IMR-90 (cell line): Measurements from ENCODE around the gene TNRC18. TPM values are rescaled to one million over a fixed set of nuclear protein-coding genes. Genes with fewer than 3 reads are reported as not detected.

ENCODE experiments used
- ATAC-seq: fragments of 200-7000 bp; cut with Tn5 transposase; 2 replicates; pipeline ENCODE4 v1.9.1; 2020; ENCODE audit warnings: low read depth, mild to moderate bottlenecking, moderate library complexity
- BruUV-seq: library from RNA; stranded (reverse); fragments of 400-500 nt; replicated peaks from 2 replicates; lab custom pipeline; 2021; lab: Mats Ljungman, UMichigan
- CTCF ChIA-PET: fragments of 300-600 bp; formaldehyde crosslinking; extraction: SDS; loops from one replicate; lab custom pipeline; 2021; ENCODE audit warnings: antibody characterized with exemption; lab: Yijun Ruan, JAX
- POLR2A ChIA-PET: fragments of 300-600 bp; sonication (Branson Sonifier 250); formaldehyde crosslinking; loops from one replicate; lab custom pipeline; 2022; ENCODE audit warnings: antibody characterized with exemption; ENCODE audit not compliant: unreplicated experiment; lab: Charles Lee
- DNase-seq: peaks from one replicate; pipeline ENCODE4 v3.0.0; 2013
- H2AFZ ChIP-seq: replicated peaks from 2 replicates; pipeline ENCODE3; 2013; ENCODE audit warnings: low read length, mild to moderate bottlenecking; ENCODE audit not compliant: poor library complexity
- H2AK5ac ChIP-seq: 2 replicates; pipeline ENCODE4 v1.6.1; 2013; ENCODE audit warnings: low read depth, low read length, inconsistent platforms
- H2AK9ac ChIP-seq: replicated peaks from 2 replicates; pipeline ENCODE3; 2013; ENCODE audit warnings: mild to moderate bottlenecking, low read depth, low read length, moderate library complexity; ENCODE audit not compliant: poor library complexity
- H2BK120ac ChIP-seq: 2 replicates; pipeline ENCODE4 v1.6.1; 2013; ENCODE audit warnings: low read depth, low read length, inconsistent platforms
- H2BK15ac ChIP-seq: 3 replicates; pipeline ENCODE4 v1.6.1; 2013; ENCODE audit warnings: low read depth, low read length, inconsistent platforms
- H2BK20ac ChIP-seq: 2 replicates; pipeline ENCODE4 v1.6.1; 2013; ENCODE audit warnings: low read depth, mild to moderate bottlenecking, inconsistent platforms, low read length, moderate library complexity
- H2BK5ac ChIP-seq: 2 replicates; pipeline ENCODE4 v1.6.1; 2013; ENCODE audit warnings: mild to moderate bottlenecking, low read depth, low read length, inconsistent platforms; ENCODE audit not compliant: poor library complexity, severe bottlenecking
- H3K14ac ChIP-seq: replicated peaks from 2 replicates; pipeline ENCODE4 v1.6.1; 2013; ENCODE audit warnings: low read depth, low read length, inconsistent platforms
- H3K18ac ChIP-seq: 2 replicates; pipeline ENCODE4 v1.6.1; 2013; ENCODE audit warnings: low read depth, low read length, control low read depth
- H3K23ac ChIP-seq: 2 replicates; pipeline ENCODE4 v1.6.1; 2013; ENCODE audit warnings: low read depth, low read length, inconsistent platforms
- H3K27ac ChIP-seq: 2 replicates; pipeline ENCODE4 v1.5.1; 2013; ENCODE audit warnings: mild to moderate bottlenecking, control low read depth, low read length; ENCODE audit not compliant: insufficient read depth
- H3K27me3 ChIP-seq: 2 replicates; pipeline ENCODE4 v1.6.1; 2013; ENCODE audit warnings: low read length; ENCODE audit not compliant: control insufficient read depth, insufficient read depth
- H3K36me3 ChIP-seq: 2 replicates; pipeline ENCODE4 v1.6.1; 2013; ENCODE audit warnings: low read length, mixed read lengths; ENCODE audit not compliant: control insufficient read depth, insufficient read depth
- H3K4ac ChIP-seq: 2 replicates; pipeline ENCODE4 v1.6.1; 2013; ENCODE audit warnings: low read depth, low read length, inconsistent platforms
- H3K4me1 ChIP-seq: 2 replicates; pipeline ENCODE4 v1.6.1; 2013; ENCODE audit warnings: low read length, mixed read lengths; ENCODE audit not compliant: control insufficient read depth, insufficient read depth
- H3K4me2 ChIP-seq: 2 replicates; pipeline ENCODE4 v1.6.1; 2013; ENCODE audit warnings: low read depth, mild to moderate bottlenecking, control low read depth, low read length, moderate library complexity
- H3K4me3 ChIP-seq: 2 replicates; pipeline ENCODE4 v1.5.1; 2013; ENCODE audit warnings: low read depth, mild to moderate bottlenecking, control low read depth, low read length, moderate library complexity; ENCODE audit not compliant: insufficient read depth
- H3K56ac ChIP-seq: 2 replicates; pipeline ENCODE4 v1.6.1; 2013; ENCODE audit warnings: low read length, inconsistent platforms; ENCODE audit not compliant: insufficient read depth; ENCODE audit errors: extremely low read depth
- H3K79me1 ChIP-seq, 2 experiments: 2 replicates each; pipeline ENCODE4 v1.6.1; 2013; ENCODE audit warnings: low read length in 2 of 2, inconsistent platforms in 1 of 2, low read depth in 1 of 2
- H3K9ac ChIP-seq: 2 replicates; pipeline ENCODE4 v1.6.1; 2013; ENCODE audit warnings: low read depth, low read length, control low read depth
- H3K9me1 ChIP-seq: 2 replicates; pipeline ENCODE4 v1.6.1; 2013; ENCODE audit warnings: low read length, inconsistent platforms; ENCODE audit not compliant: insufficient read depth
- H3K9me3 ChIP-seq: 2 replicates; pipeline ENCODE4 v1.6.1; 2013; ENCODE audit warnings: low read length; ENCODE audit not compliant: control insufficient read depth, insufficient read depth
- H4K20me1 ChIP-seq: 2 replicates; pipeline ENCODE4 v1.6.1; 2013; ENCODE audit warnings: low read length, inconsistent platforms; ENCODE audit not compliant: insufficient read depth
- H4K5ac ChIP-seq: 2 replicates; pipeline ENCODE4 v1.6.1; 2013; ENCODE audit warnings: mild to moderate bottlenecking, low read depth, low read length, control low read depth
- H4K8ac ChIP-seq, 2 experiments: 2 replicates each; pipeline ENCODE4 v1.6.1; 2013; ENCODE audit warnings: low read depth in 2 of 2, low read length in 2 of 2, control low read depth in 1 of 2, inconsistent platforms in 1 of 2
- H4K91ac ChIP-seq: 2 replicates; pipeline ENCODE4 v1.6.1; 2013; ENCODE audit warnings: low read depth, low read length, inconsistent platforms; ENCODE audit not compliant: insufficient read depth
- BHLHE40 ChIP-seq: fragments of 150-350 bp; IDR thresholded peaks from 2 replicates; pipeline ENCODE4 v1.6.1; 2016; ENCODE audit warnings: mild to moderate bottlenecking, low read depth, low read length
- CHD1 ChIP-seq: IDR thresholded peaks from 2 replicates; pipeline ENCODE4 v1.6.1; 2012; ENCODE audit warnings: low read depth, low read length, improper control_type of control experiment
- MAFK ChIP-seq: IDR thresholded peaks from 2 replicates; pipeline ENCODE4 v1.6.1; 2012; ENCODE audit warnings: low read depth, low read length, improper control_type of control experiment
- MXI1 ChIP-seq: IDR thresholded peaks from 2 replicates; pipeline ENCODE4 v1.6.1; 2012; ENCODE audit warnings: low read depth, mild to moderate bottlenecking, low read length, moderate library complexity, borderline replicate concordance
- POLR2A ChIP-seq: IDR thresholded peaks from 2 replicates; pipeline ENCODE4 v1.6.1; 2012; ENCODE audit warnings: mild to moderate bottlenecking, low read depth, low read length
- RCOR1 ChIP-seq: IDR thresholded peaks from 2 replicates; pipeline ENCODE4 v1.6.1; 2012; ENCODE audit warnings: mild to moderate bottlenecking, low read length, improper control_type of control experiment; ENCODE audit not compliant: insufficient replicate concordance
- WGBS, 2 experiments: methylation state at CpG; one replicate each; pipeline versions ENCODE4 v1.1.5 to v1.1.7; 2013; ENCODE audit warnings: missing lambda C conversion rate in 2 of 2; ENCODE audit not compliant: insufficient read length in 1 of 2; ENCODE audit errors: extremely low coverage in 2 of 2; 5-methylcytosine and 5-hydroxymethylcytosine counted together
- dilution Hi-C: fragments of 300-500 bp; cut with HindIII; formaldehyde crosslinking; loops from one replicate; pipeline ENCODE4 v1.14.3; 2018; ENCODE audit warnings: low sequenced_read_pairs; ENCODE audit not compliant: unreplicated experiment
- in situ Hi-C: fragments of 300-500 bp; cut with MboI; formaldehyde crosslinking; loops from 3 replicates; pipeline ENCODE4 v1.14.3; 2019; ENCODE audit warnings: low sequenced_read_pairs, inconsistent platforms, mixed read lengths
- intact Hi-C: fragments of 100-400 bp; cut with micrococcal nuclease; formaldehyde crosslinking; loops from 2 replicates; pipeline ENCODE4 v1.10.0; 2022
- polyA plus RNA-seq, 3 experiments: library from polyadenylated mRNA; depleted of rRNA; stranded (reverse); fragments of >200 nt; gene quantifications; 2 replicates each; pipeline ENCODE4 v1.2.3, GENCODE V29; 2012; ENCODE audit warnings: low replicate concordance in 1 of 3
- total RNA-seq: library from RNA; depleted of rRNA; stranded (reverse); fragments of >200 nt; gene quantifications from 2 replicates; pipeline ENCODE4 v1.2.3, GENCODE V29; 2012
- TF ChIP-seq, protein P1 (sequence below): fragments of 150-350 bp; IDR thresholded peaks from 2 replicates; pipeline ENCODE4 v1.6.1; 2016; ENCODE audit warnings: low read depth, mild to moderate bottlenecking, low read length, moderate library complexity, borderline replicate concordance

Gene TNRC18
- total and polyA plus RNA-seq, 2 of the 4 experiments (the other 2 are of a cell fraction) = 4.7 to 29.6 TPM

GRCh38 chr7:5350174-5350463 lies 73.5 kb downstream of the TNRC18 start:
- H3K4me3 ChIP-seq = no peak overlapping the region
- no TSS peak for BruUV-seq
- no peak overlapping the region for H2AK9ac ChIP-seq
- H2AFZ ChIP-seq = no peak overlapping the region
- H2BK5ac ChIP-seq = no peak overlapping the region
- dilution Hi-C loops (no loop called here), in situ Hi-C loops (no loop called here), intact Hi-C loops (no loop called here)
- ChIA-PET CTCF (no interaction called here), POLR2A (no interaction called here)
- no peak overlapping the region for H3K27ac ChIP-seq
- no peak overlapping the region for H4K8ac ChIP-seq
- H4K5ac ChIP-seq = no peak overlapping the region
- H3K4ac ChIP-seq = no peak overlapping the region
- ATAC-seq (no peak), DNase-seq (no peak)
- peaks cover 19% of the 10 kb centered on the region for H3K9me1 ChIP-seq
- H3K79me1 ChIP-seq = peaks cover 5 to 82% of the 10 kb centered on the region in 2 experiments
- peaks cover 70% of the 10 kb centered on the region for H3K36me3 ChIP-seq
- H2AK5ac ChIP-seq = no peak overlapping the region
- H3K23ac ChIP-seq = no peak overlapping the region
- H4K91ac ChIP-seq = no peak overlapping the region
- H3K4me2 ChIP-seq = no peak overlapping the region
- H3K14ac ChIP-seq = no peak overlapping the region
- H2BK20ac ChIP-seq = no peak overlapping the region
- H2BK15ac ChIP-seq = no peak overlapping the region
- H2BK120ac ChIP-seq = no peak overlapping the region
- TF ChIP-seq, protein P1, sequence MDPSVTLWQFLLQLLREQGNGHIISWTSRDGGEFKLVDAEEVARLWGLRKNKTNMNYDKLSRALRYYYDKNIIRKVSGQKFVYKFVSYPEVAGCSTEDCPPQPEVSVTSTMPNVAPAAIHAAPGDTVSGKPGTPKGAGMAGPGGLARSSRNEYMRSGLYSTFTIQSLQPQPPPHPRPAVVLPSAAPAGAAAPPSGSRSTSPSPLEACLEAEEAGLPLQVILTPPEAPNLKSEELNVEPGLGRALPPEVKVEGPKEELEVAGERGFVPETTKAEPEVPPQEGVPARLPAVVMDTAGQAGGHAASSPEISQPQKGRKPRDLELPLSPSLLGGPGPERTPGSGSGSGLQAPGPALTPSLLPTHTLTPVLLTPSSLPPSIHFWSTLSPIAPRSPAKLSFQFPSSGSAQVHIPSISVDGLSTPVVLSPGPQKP = no peak
- TF ChIP-seq MAFK = no peak
- TF ChIP-seq POLR2A = no peak
- TF ChIP-seq CHD1 = no peak
- no peak for TF ChIP-seq RCOR1
- TF ChIP-seq BHLHE40 = no peak
- no peak for TF ChIP-seq MXI1
- peaks cover 67% of the 10 kb centered on the region for H4K20me1 ChIP-seq
- no peaks in the 10 kb centered on the region for H3K9me3 ChIP-seq
- H3K56ac ChIP-seq = no peak overlapping the region
- no peak overlapping the region for H3K9ac ChIP-seq
- 73% methylated on average over 7 of the region's 15 CpGs; no CpG with 5 or more reads in 1 of the 2 experiments for WGBS, 2 experiments
- H3K27me3 ChIP-seq = no peaks in the 10 kb centered on the region
- no peak overlapping the region for H3K18ac ChIP-seq
- peaks cover 10% of the 10 kb centered on the region for H3K4me1 ChIP-seq
